Liver (tissue), 9 donors: ENCODE data around the gene LAYN. TPM values are rescaled to one million over a fixed set of nuclear protein-coding genes. Genes with fewer than 3 reads are reported as not detected.

Experiments
- DNase-seq: peaks from one replicate; pipeline ENCODE4 v3.0.0-alpha.2; 2017; ENCODE audit warnings: low spot score
- H3K27ac ChIP-seq, 2 donors: one replicate each; pipeline ENCODE4 v1.7.0; 2013; ENCODE audit warnings: inconsistent platforms in 2 of 2, low read length in 2 of 2, control low read depth in 1 of 2, low read depth in 1 of 2, mild to moderate bottlenecking in 1 of 2
- H3K27me3 ChIP-seq, 4 donors: one replicate each; pipeline versions ENCODE4 v1.6.1 to v1.7.0; 2013; ENCODE audit warnings: low read length in 3 of 4, inconsistent platforms in 1 of 4, mild to moderate bottlenecking in 1 of 4, moderate library complexity in 1 of 4; ENCODE audit not compliant: control insufficient read depth in 4 of 4, insufficient read depth in 4 of 4
- H3K36me3 ChIP-seq, 4 donors: one replicate each; pipeline versions ENCODE4 v1.6.1 to v1.7.0; 2013; ENCODE audit warnings: low read length in 3 of 4, mild to moderate bottlenecking in 3 of 4, low read depth in 1 of 4, moderate library complexity in 1 of 4; ENCODE audit not compliant: control insufficient read depth in 4 of 4, insufficient read depth in 3 of 4
- H3K4me1 ChIP-seq, 4 donors: one replicate each; pipeline versions ENCODE4 v1.6.1 to v1.7.0; 2013; ENCODE audit warnings: low read length in 3 of 4, mild to moderate bottlenecking in 3 of 4, moderate library complexity in 1 of 4; ENCODE audit not compliant: control insufficient read depth in 4 of 4, insufficient read depth in 4 of 4
- H3K4me3 ChIP-seq, 3 donors: one replicate each; pipeline versions ENCODE4 v1.6.1 to v1.7.0; 2013; ENCODE audit warnings: low read length in 3 of 3, control low read depth in 1 of 3, low read depth in 1 of 3, mild to moderate bottlenecking in 1 of 3
- H3K9ac ChIP-seq, 2 donors: one replicate each; pipeline ENCODE4 v1.7.0; 2013; ENCODE audit warnings: low read length in 2 of 2, mild to moderate bottlenecking in 2 of 2, moderate library complexity in 2 of 2, control low read depth in 1 of 2, low read depth in 1 of 2
- H3K9me3 ChIP-seq, 4 donors: one replicate each; pipeline versions ENCODE4 v1.6.1 to v1.7.0; 2013; ENCODE audit warnings: low read length in 3 of 4; ENCODE audit not compliant: control insufficient read depth in 4 of 4
- CTCF ChIP-seq: fragments of 150-350 bp; IDR thresholded peaks from 2 replicates; pipeline ENCODE4 v1.5.1; 2017; ENCODE audit warnings: improper control_type of control experiment, low read depth, low read length; ENCODE audit not compliant: missing input control
- EGR1 ChIP-seq, 2 donors: IDR thresholded peaks; 2 replicates each; pipeline ENCODE4 v1.6.1; 2016 to 2018; ENCODE audit warnings: antibody characterized with exemption in 2 of 2, low read depth in 2 of 2
- FOXA1 ChIP-seq: IDR thresholded peaks from 2 replicates; pipeline ENCODE4 v1.6.1; 2016; ENCODE audit warnings: antibody characterized with exemption
- FOXA2 ChIP-seq: IDR thresholded peaks from 2 replicates; pipeline ENCODE4 v1.6.1; 2016; ENCODE audit warnings: antibody characterized with exemption
- GABPA ChIP-seq, 2 donors: IDR thresholded peaks in 1 of 2; conservative IDR thresholded peaks in 1 of 2; 2 replicates each; pipeline ENCODE4 v1.6.1; 2016; ENCODE audit warnings: antibody characterized with exemption in 2 of 2, mild to moderate bottlenecking in 1 of 2, moderate library complexity in 1 of 2
- HNF4A ChIP-seq, 2 donors: conservative IDR thresholded peaks; 2 replicates each; pipeline ENCODE4 v1.6.1; 2016; ENCODE audit warnings: antibody characterized with exemption in 2 of 2, mild to moderate bottlenecking in 2 of 2
- HNF4G ChIP-seq: IDR thresholded peaks from 2 replicates; pipeline ENCODE4 v1.6.1; 2016; ENCODE audit warnings: antibody characterized with exemption
- JUND ChIP-seq, 2 donors: IDR thresholded peaks; 2 replicates each; pipeline ENCODE4 v1.6.1; 2016; ENCODE audit warnings: antibody characterized with exemption in 2 of 2
- MAX ChIP-seq: IDR thresholded peaks from 2 replicates; pipeline ENCODE4 v1.6.1; 2016; ENCODE audit warnings: antibody characterized with exemption
- NR2F2 ChIP-seq: IDR thresholded peaks from 2 replicates; pipeline ENCODE4 v1.6.1; 2016; ENCODE audit warnings: antibody characterized with exemption
- RAD21 ChIP-seq, 2 donors: IDR thresholded peaks; 2 replicates each; pipeline ENCODE4 v1.6.1; 2016; ENCODE audit warnings: antibody characterized with exemption in 2 of 2, mild to moderate bottlenecking in 2 of 2
- REST ChIP-seq: IDR thresholded peaks from 2 replicates; pipeline ENCODE4 v1.6.1; 2016; ENCODE audit warnings: antibody characterized with exemption, mild to moderate bottlenecking
- RXRA ChIP-seq, 2 donors: IDR thresholded peaks; 2 replicates each; pipeline ENCODE4 v1.6.1; 2017 to 2018; ENCODE audit warnings: antibody characterized with exemption in 2 of 2, mild to moderate bottlenecking in 1 of 2
- SP1 ChIP-seq: IDR thresholded peaks from 2 replicates; pipeline ENCODE4 v1.6.1; 2018; ENCODE audit warnings: antibody characterized with exemption, mild to moderate bottlenecking
- TAF1 ChIP-seq: conservative IDR thresholded peaks from 2 replicates; pipeline ENCODE4 v1.6.1; 2016; ENCODE audit warnings: antibody characterized with exemption, mild to moderate bottlenecking
- YY1 ChIP-seq: IDR thresholded peaks from 2 replicates; pipeline ENCODE4 v1.6.1; 2016; ENCODE audit warnings: antibody characterized with exemption, mild to moderate bottlenecking
- WGBS: extraction: QIAGEN DNeasy Blood & Tissue Kit; methylation state at CpG from one replicate; pipeline ENCODE4 v1.1.7; 2013; 5-methylcytosine and 5-hydroxymethylcytosine counted together
- polyA plus RNA-seq, 2 donors: library from polyadenylated mRNA; stranded (reverse) in 1 of 2; unstranded in 1 of 2; fragments of 200-250 nt in 1 of 2; fragments of >200 nt in 1 of 2; fragmentation: Nextera tagmentation in 1 of 2; extraction: Ambion mirVana in 1 of 2; gene quantifications; one replicate each; pipeline versions ENCODE4 v1.2.1 to v1.2.3, GENCODE V29; 2013 to 2015
- total RNA-seq, 2 donors: library from RNA; depleted of rRNA; stranded (reverse); fragments of >200 nt; gene quantifications; one replicate each; pipeline ENCODE4 v1.2.3, GENCODE V29; 2014
- TF ChIP-seq, protein P1 (sequence below): IDR thresholded peaks from 2 replicates; pipeline ENCODE4 v1.6.1; 2016; ENCODE audit warnings: antibody characterized with exemption
- TF ChIP-seq, protein P2 (sequence below): IDR thresholded peaks from 2 replicates; pipeline ENCODE4 v1.6.1; 2016; ENCODE audit warnings: antibody characterized with exemption
- donor health status: healthy.
- donor health status: healthy.
- donor health status: healthy.
- donor health status: healthy.
- donor health status: healthy.

Gene LAYN
- total and polyA plus RNA-seq, 4 donors, result 0.43 to 0.98 (median 0.88) TPM

GRCh38 chr11:111549196-111549868, 8.8 kb downstream of the LAYN start:
- Histone ChIP-seq H3K36me3 (no peaks in the 10 kb centered on the region), H3K27ac (no peak overlapping the region), H3K27me3 (no peaks in the 10 kb centered on the region), H3K4me1 (no peaks in the 10 kb centered on the region), H3K4me3 (no peak overlapping the region), H3K9ac (no peak overlapping the region), H3K9me3 (no peaks in the 10 kb centered on the region)
- 80% methylated on average over 11 of the region's 11 CpGs for WGBS
- no peak for DNase-seq
- TF ChIP-seq GABPA (IDR thresholded peaks at IDR 0.05 in 1 of 2, conservative IDR thresholded peaks at IDR 0.05 in 1 of 2) (no peak), JUND (IDR thresholded peaks at IDR 0.05) (no peak), RXRA (IDR thresholded peaks at IDR 0.05) (no peak), TAF1 (no peak), SP1 (no peak), REST (no peak), FOXA2 (no peak), HNF4A (conservative IDR thresholded peaks at IDR 0.05) (no peak), HNF4G (no peak), NR2F2 (no peak), FOXA1 (no peak), CTCF (no peak), EGR1 (IDR thresholded peaks at IDR 0.05; ENCODE audit: low read depth in 2 of 2) (no peak), MAX (no peak), RAD21 (IDR thresholded peaks at IDR 0.05) (no peak), YY1 (no peak)
- TF ChIP-seq, protein P1, sequence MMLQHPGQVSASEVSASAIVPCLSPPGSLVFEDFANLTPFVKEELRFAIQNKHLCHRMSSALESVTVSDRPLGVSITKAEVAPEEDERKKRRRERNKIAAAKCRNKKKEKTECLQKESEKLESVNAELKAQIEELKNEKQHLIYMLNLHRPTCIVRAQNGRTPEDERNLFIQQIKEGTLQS, result no peak
- TF ChIP-seq, protein P2, sequence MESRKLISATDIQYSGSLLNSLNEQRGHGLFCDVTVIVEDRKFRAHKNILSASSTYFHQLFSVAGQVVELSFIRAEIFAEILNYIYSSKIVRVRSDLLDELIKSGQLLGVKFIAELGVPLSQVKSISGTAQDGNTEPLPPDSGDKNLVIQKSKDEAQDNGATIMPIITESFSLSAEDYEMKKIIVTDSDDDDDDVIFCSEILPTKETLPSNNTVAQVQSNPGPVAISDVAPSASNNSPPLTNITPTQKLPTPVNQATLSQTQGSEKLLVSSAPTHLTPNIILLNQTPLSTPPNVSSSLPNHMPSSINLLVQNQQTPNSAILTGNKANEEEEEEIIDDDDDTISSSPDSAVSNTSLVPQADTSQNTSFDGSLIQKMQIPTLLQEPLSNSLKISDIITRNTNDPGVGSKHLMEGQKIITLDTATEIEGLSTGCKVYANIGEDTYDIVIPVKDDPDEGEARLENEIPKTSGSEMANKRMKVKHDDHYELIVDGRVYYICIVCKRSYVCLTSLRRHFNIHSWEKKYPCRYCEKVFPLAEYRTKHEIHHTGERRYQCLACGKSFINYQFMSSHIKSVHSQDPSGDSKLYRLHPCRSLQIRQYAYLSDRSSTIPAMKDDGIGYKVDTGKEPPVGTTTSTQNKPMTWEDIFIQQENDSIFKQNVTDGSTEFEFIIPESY, result no peak
